HepG2 (cell line): ENCODE measurements around the gene HCRTR2. TPM values are rescaled to one million over a fixed set of nuclear protein-coding genes. Genes with fewer than 3 reads are reported as not detected.

Experiments
- ATAC-seq: fragments of 200-7000 bp; cut with Tn5 transposase; 3 replicates; pipeline ENCODE4 v1.9.1; 2020; ENCODE audit warnings: mild to moderate bottlenecking, moderate library complexity
- BruUV-seq: library from RNA; stranded (reverse); fragments of 400-500 nt; replicated peaks from 2 replicates; lab custom pipeline; 2021; lab: Mats Ljungman, UMichigan
- CTCF ChIA-PET: fragments of 300-600 bp; formaldehyde crosslinking; extraction: SDS; loops from one replicate; lab custom pipeline; 2021; ENCODE audit warnings: low total read pairs, inconsistent platforms, low intra/inter-chr PET ratio; lab: Yijun Ruan, JAX
- POLR2A ChIA-PET: fragments of 350-600 bp; sonication (Branson Sonifier 250); formaldehyde crosslinking; loops from one replicate; lab custom pipeline; 2020; ENCODE audit warnings: antibody characterized with exemption, inconsistent platforms; lab: Yijun Ruan, JAX
- DNase-seq: peaks from one replicate; pipeline ENCODE4 v3.0.0-alpha.2; 2015; ENCODE audit warnings: low spot score
- FAIRE-seq: peaks from 3 replicates; lab custom pipeline; 2011; peaks lifted over from hg19 to GRCh38; lab: Jason Lieb, UNC
- H2AFZ ChIP-seq: one replicate; pipeline ENCODE4 v1.6.1; 2011; ENCODE audit warnings: low read length, inconsistent platforms
- H3K27ac ChIP-seq: fragments of 300-600 bp; 3 replicates; pipeline ENCODE4 v1.8.0; 2011; ENCODE audit warnings: mixed run types, mild to moderate bottlenecking, mixed read lengths, low read length, inconsistent platforms; ENCODE audit not compliant: insufficient read depth; ENCODE audit errors: extremely low read length
- H3K27me3 ChIP-seq, 2 experiments: fragments of 200-600 bp in 1 of 2; 2 replicates in 1 of 2; 3 replicates in 1 of 2; pipeline versions ENCODE4 v1.6.0 to v1.8.0; 2011; ENCODE audit warnings: low read length in 2 of 2, mild to moderate bottlenecking in 2 of 2, moderate library complexity in 2 of 2, inconsistent platforms in 1 of 2; ENCODE audit not compliant: insufficient read depth in 2 of 2, control insufficient read depth in 1 of 2
- H3K36me3 ChIP-seq, 2 experiments: fragments of 200-600 bp in 1 of 2; replicated peaks in 1 of 2; 2 replicates in 1 of 2; 3 replicates in 1 of 2; pipeline versions ENCODE4 v1.5.1 to v1.8.0; 2011; ENCODE audit warnings: low read length in 2 of 2, inconsistent platforms in 1 of 2; ENCODE audit not compliant: insufficient read depth in 2 of 2, control insufficient read depth in 1 of 2
- H3K4me1 ChIP-seq: 2 replicates; pipeline ENCODE4 v1.5.1; 2012; ENCODE audit warnings: low read length, inconsistent platforms; ENCODE audit not compliant: insufficient read depth
- H3K4me2 ChIP-seq: 2 replicates; pipeline ENCODE4 v1.6.0; 2011; ENCODE audit warnings: low read depth, low read length, inconsistent platforms
- H3K4me3 ChIP-seq, 3 experiments: fragments of 200-600 bp in 1 of 3; sonication (generic), shearing (Covaris generic) in 1 of 3; replicated peaks in 1 of 3; 2 replicates each; pipeline ENCODE4 v1.5.1; 2011 to 2016; ENCODE audit warnings: low read length in 3 of 3, inconsistent platforms in 2 of 3, low read depth in 2 of 3, mild to moderate bottlenecking in 2 of 3, control low read depth in 1 of 3, mixed read lengths in 1 of 3; ENCODE audit not compliant: insufficient read depth in 1 of 3
- H3K79me2 ChIP-seq: one replicate; pipeline ENCODE4 v1.6.1; 2011; ENCODE audit warnings: low read length, inconsistent platforms; ENCODE audit not compliant: insufficient read depth
- H3K9ac ChIP-seq: 2 replicates; pipeline ENCODE4 v1.6.0; 2011; ENCODE audit warnings: mild to moderate bottlenecking, low read depth, low read length, inconsistent platforms; ENCODE audit not compliant: insufficient read depth
- H3K9me3 ChIP-seq: 2 replicates; pipeline ENCODE4 v1.5.1; 2012; ENCODE audit warnings: mild to moderate bottlenecking, low read length
- H4K20me1 ChIP-seq: 2 replicates; pipeline ENCODE4 v1.6.0; 2011; ENCODE audit warnings: inconsistent platforms, mild to moderate bottlenecking, low read length, moderate library complexity; ENCODE audit not compliant: insufficient read depth
- FOXM1 ChIP-seq: sonication (generic); formaldehyde crosslinking; IDR thresholded peaks from 2 replicates; pipeline ENCODE4 v1.5.0; 2020; ENCODE audit warnings: missing genetic modification reagents
- FOXO1 ChIP-seq: sonication (generic); formaldehyde crosslinking; IDR thresholded peaks from 2 replicates; pipeline ENCODE4 v1.4.0; 2020; ENCODE audit warnings: missing genetic modification reagents
- MAFF ChIP-seq: IDR thresholded peaks from 2 replicates; pipeline ENCODE4 v1.6.1; 2011; ENCODE audit warnings: low read depth, low read length, improper control_type of control experiment
- MAFK ChIP-seq, 2 experiments: IDR thresholded peaks in 1 of 2; conservative IDR thresholded peaks in 1 of 2; 2 replicates each; pipeline ENCODE4 v1.6.1; 2011; ENCODE audit warnings: improper control_type of control experiment in 2 of 2, low read length in 2 of 2
- MED8 ChIP-seq: sonication (generic); formaldehyde crosslinking; IDR thresholded peaks from 2 replicates; pipeline ENCODE4 v1.8.1; 2023; ENCODE audit warnings: mild to moderate bottlenecking, missing genetic modification reagents; ENCODE audit not compliant: insufficient replicate concordance
- MXD4 ChIP-seq: IDR thresholded peaks from 2 replicates; pipeline ENCODE4 v1.6.1; 2016; ENCODE audit warnings: mild to moderate bottlenecking, missing biosample characterization, missing genetic modification reagents
- TFE3 ChIP-seq: IDR thresholded peaks from 2 replicates; pipeline ENCODE4 v1.6.1; 2016
- ZBTB10 ChIP-seq: sonication (generic); formaldehyde crosslinking; IDR thresholded peaks from 2 replicates; pipeline ENCODE4 v1.4.0; 2020; ENCODE audit warnings: missing genetic modification reagents, borderline replicate concordance
- ZBTB20 ChIP-seq: sonication (generic); formaldehyde crosslinking; IDR thresholded peaks from 2 replicates; pipeline ENCODE4 v1.8.1; 2023; ENCODE audit warnings: missing genetic modification reagents, low read depth, mild to moderate bottlenecking, borderline replicate concordance
- in situ Hi-C: cut with HindIII; loops from 2 replicates; pipeline ENCODE4 v1.10.0; 2017; ENCODE audit warnings: low pct_unique_long_range_greater_than_20kb; ENCODE audit not compliant: extremely low pct_ligation_motif_present
- intact Hi-C: fragments of 100-400 bp; cut with micrococcal nuclease; formaldehyde crosslinking; loops from one replicate; pipeline ENCODE4 v1.10.0; 2022; ENCODE audit not compliant: unreplicated experiment
- polyA plus RNA-seq, 8 experiments: library from polyadenylated mRNA; depleted of rRNA in 3 of 8; stranded (reverse) in 7 of 8; unstranded in 1 of 8; fragments of >200 nt; fragmentation: Illumina TruSeq in 4 of 8; extraction: Trizol in 4 of 8; gene quantifications; 2 replicates each; pipeline versions ENCODE4 v1.2.1 to v1.2.3, GENCODE V29; 2011 to 2016; ENCODE audit warnings: low read depth in 4 of 8, missing spikeins in 1 of 8, mixed read lengths in 1 of 8; ENCODE audit not compliant: insufficient read depth in 1 of 8
- total RNA-seq, 5 experiments: library from RNA; depleted of rRNA; stranded (reverse); fragments of >200 nt; fragmentation: Illumina TruSeq; extraction: Trizol; gene quantifications; 2 replicates each; pipeline ENCODE4 v1.2.3, GENCODE V29; 2016; ENCODE audit warnings: low read depth in 1 of 5

Gene HCRTR2
- total and polyA plus RNA-seq, 2 of the 13 experiments (the other 11 are each of a cell fraction or from before 2014, with no cell fraction given) = not detected

DNA sequence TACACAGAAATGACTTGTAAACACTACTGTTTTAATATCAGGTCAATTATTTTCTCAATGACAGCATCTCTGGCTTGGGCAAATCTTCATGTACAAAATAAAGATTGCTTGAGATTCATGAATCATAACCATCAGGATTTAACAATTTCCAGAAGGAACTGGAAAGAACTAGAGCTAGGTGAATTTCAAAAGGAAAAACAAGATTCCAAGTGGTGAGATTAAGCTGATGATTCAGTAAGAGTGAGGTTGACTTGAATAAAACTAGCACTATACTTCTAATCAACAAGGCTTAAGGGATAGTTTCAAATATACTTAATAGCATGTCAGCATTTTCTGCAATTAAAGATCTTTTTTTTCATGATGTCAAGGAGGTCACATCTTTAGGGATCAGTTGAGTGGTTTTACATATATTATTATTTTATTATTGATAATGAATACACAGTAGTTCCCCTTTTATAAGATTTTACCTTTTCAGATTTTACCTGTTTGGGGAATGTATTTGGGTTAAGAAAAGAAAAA is 43.5 kb upstream of the HCRTR2 start:
- Histone ChIP-seq H4K20me1 (no peaks in the 10 kb centered on the region), H3K9me3 (no peaks in the 10 kb centered on the region; the same call in 1 of the 2 replicates), H3K4me2 (no peak overlapping the region), H3K9ac (no peak overlapping the region), H3K4me3 (no peak overlapping the region), H3K36me3 (no peaks in the 10 kb centered on the region), H3K27ac (no peak overlapping the region), H3K4me1 (no peaks in the 10 kb centered on the region), H2AFZ (no peak overlapping the region), H3K79me2 (no peaks in the 10 kb centered on the region), H3K27me3 (no peaks in the 10 kb centered on the region)
- in situ Hi-C loops (no loop called here), intact Hi-C loops (no loop called here)
- no TSS peak for BruUV-seq
- ATAC-seq (no peak), DNase-seq (no peak), FAIRE-seq (no peak)
- ChIA-PET CTCF (no interaction called here), POLR2A (no interaction called here)
- no peak for TF ChIP-seq ZBTB20 (CRISPR knock-in tag)
- peak; percentile 63 for TF ChIP-seq MAFF
- no peak for TF ChIP-seq ZBTB10 (CRISPR knock-in tag)
- no peak for TF ChIP-seq FOXM1 (CRISPR knock-in tag)
- no peak for TF ChIP-seq MED8 (CRISPR knock-in tag)
- TF ChIP-seq TFE3 (CRISPR knock-in tag) = no peak
- peak; percentile 65 to 80; a peak in 3 of 4 replicates for TF ChIP-seq MAFK (conservative IDR thresholded peaks at IDR 0.05 in 1 of 2, IDR thresholded peaks at IDR 0.05 in 1 of 2; ENCODE audit: low read length in 2 of 2)
- no peak for TF ChIP-seq FOXO1 (CRISPR knock-in tag)
- no peak for TF ChIP-seq MXD4 (CRISPR knock-in tag)
